HepG2 (cell line): ENCODE data around the gene SLC48A1. TPM values are rescaled to one million over a fixed set of nuclear protein-coding genes. Genes with fewer than 3 reads are reported as not detected.

ENCODE experiments used
- ATAC-seq: fragments of 200-7000 bp; cut with Tn5 transposase; 3 replicates; pipeline ENCODE4 v1.9.1; 2020; ENCODE audit warnings: mild to moderate bottlenecking, moderate library complexity
- BruUV-seq: library from RNA; stranded (reverse); fragments of 400-500 nt; replicated peaks from 2 replicates; lab custom pipeline; 2021; lab: Mats Ljungman, UMichigan
- CTCF ChIA-PET: fragments of 300-600 bp; formaldehyde crosslinking; extraction: SDS; loops from one replicate; lab custom pipeline; 2021; ENCODE audit warnings: low total read pairs, inconsistent platforms, low intra/inter-chr PET ratio; lab: Yijun Ruan, JAX
- POLR2A ChIA-PET: fragments of 350-600 bp; sonication (Branson Sonifier 250); formaldehyde crosslinking; loops from one replicate; lab custom pipeline; 2020; ENCODE audit warnings: antibody characterized with exemption, inconsistent platforms; lab: Yijun Ruan, JAX
- DNase-seq: peaks from one replicate; pipeline ENCODE4 v3.0.0-alpha.2; 2015; ENCODE audit warnings: low spot score
- FAIRE-seq: peaks from 3 replicates; lab custom pipeline; 2011; peaks lifted over from hg19 to GRCh38; lab: Jason Lieb, UNC
- H2AFZ ChIP-seq: one replicate; pipeline ENCODE4 v1.6.1; 2011; ENCODE audit warnings: low read length, inconsistent platforms
- H3K27ac ChIP-seq: fragments of 300-600 bp; 3 replicates; pipeline ENCODE4 v1.8.0; 2011; ENCODE audit warnings: mixed run types, mild to moderate bottlenecking, mixed read lengths, low read length, inconsistent platforms; ENCODE audit not compliant: insufficient read depth; ENCODE audit errors: extremely low read length
- H3K27me3 ChIP-seq, 2 experiments: fragments of 200-600 bp in 1 of 2; 2 replicates in 1 of 2; 3 replicates in 1 of 2; pipeline versions ENCODE4 v1.6.0 to v1.8.0; 2011; ENCODE audit warnings: low read length in 2 of 2, mild to moderate bottlenecking in 2 of 2, moderate library complexity in 2 of 2, inconsistent platforms in 1 of 2; ENCODE audit not compliant: insufficient read depth in 2 of 2, control insufficient read depth in 1 of 2
- H3K36me3 ChIP-seq, 2 experiments: fragments of 200-600 bp in 1 of 2; replicated peaks in 1 of 2; 2 replicates in 1 of 2; 3 replicates in 1 of 2; pipeline versions ENCODE4 v1.5.1 to v1.8.0; 2011; ENCODE audit warnings: low read length in 2 of 2, inconsistent platforms in 1 of 2; ENCODE audit not compliant: insufficient read depth in 2 of 2, control insufficient read depth in 1 of 2
- H3K4me1 ChIP-seq: 2 replicates; pipeline ENCODE4 v1.5.1; 2012; ENCODE audit warnings: low read length, inconsistent platforms; ENCODE audit not compliant: insufficient read depth
- H3K4me2 ChIP-seq: 2 replicates; pipeline ENCODE4 v1.6.0; 2011; ENCODE audit warnings: low read depth, low read length, inconsistent platforms
- H3K4me3 ChIP-seq, 3 experiments: fragments of 200-600 bp in 1 of 3; sonication (generic), shearing (Covaris generic) in 1 of 3; replicated peaks in 1 of 3; 2 replicates each; pipeline ENCODE4 v1.5.1; 2011 to 2016; ENCODE audit warnings: low read length in 3 of 3, inconsistent platforms in 2 of 3, low read depth in 2 of 3, mild to moderate bottlenecking in 2 of 3, control low read depth in 1 of 3, mixed read lengths in 1 of 3; ENCODE audit not compliant: insufficient read depth in 1 of 3
- H3K79me2 ChIP-seq: one replicate; pipeline ENCODE4 v1.6.1; 2011; ENCODE audit warnings: low read length, inconsistent platforms; ENCODE audit not compliant: insufficient read depth
- H3K9ac ChIP-seq: 2 replicates; pipeline ENCODE4 v1.6.0; 2011; ENCODE audit warnings: mild to moderate bottlenecking, low read depth, low read length, inconsistent platforms; ENCODE audit not compliant: insufficient read depth
- H3K9me3 ChIP-seq: 2 replicates; pipeline ENCODE4 v1.5.1; 2012; ENCODE audit warnings: mild to moderate bottlenecking, low read length
- H4K20me1 ChIP-seq: 2 replicates; pipeline ENCODE4 v1.6.0; 2011; ENCODE audit warnings: inconsistent platforms, mild to moderate bottlenecking, low read length, moderate library complexity; ENCODE audit not compliant: insufficient read depth
- BCLAF1 ChIP-seq: fragments of 450-650 bp; IDR thresholded peaks from 2 replicates; pipeline ENCODE4 v1.6.1; 2017; ENCODE audit warnings: mild to moderate bottlenecking
- RBFOX2 ChIP-seq: fragments of 200-400 bp; formaldehyde crosslinking; IDR thresholded peaks from 2 replicates; pipeline ENCODE4 v1.6.1; 2017; ENCODE audit warnings: low read depth, mild to moderate bottlenecking, low read length
- ZNF329 ChIP-seq: sonication (generic); formaldehyde crosslinking; IDR thresholded peaks from 2 replicates; pipeline ENCODE4 v1.9.0; 2021; ENCODE audit warnings: low read depth, mild to moderate bottlenecking, missing genetic modification reagents
- ZSCAN5A ChIP-seq: sonication (generic); formaldehyde crosslinking; IDR thresholded peaks from 2 replicates; pipeline ENCODE4 v1.8.0; 2022; ENCODE audit warnings: mild to moderate bottlenecking, missing genetic modification reagents, borderline replicate concordance
- WGBS: methylation state at CpG from one replicate; pipeline ENCODE4 v1.1.6; 2017; ENCODE audit warnings: low lambda C conversion rate; 5-methylcytosine and 5-hydroxymethylcytosine counted together
- in situ Hi-C: cut with HindIII; loops from 2 replicates; pipeline ENCODE4 v1.10.0; 2017; ENCODE audit warnings: low pct_unique_long_range_greater_than_20kb; ENCODE audit not compliant: extremely low pct_ligation_motif_present
- intact Hi-C: fragments of 100-400 bp; cut with micrococcal nuclease; formaldehyde crosslinking; loops from one replicate; pipeline ENCODE4 v1.10.0; 2022; ENCODE audit not compliant: unreplicated experiment
- polyA plus RNA-seq, 8 experiments: library from polyadenylated mRNA; depleted of rRNA in 3 of 8; stranded (reverse) in 7 of 8; unstranded in 1 of 8; fragments of >200 nt; fragmentation: Illumina TruSeq in 4 of 8; extraction: Trizol in 4 of 8; gene quantifications; 2 replicates each; pipeline versions ENCODE4 v1.2.1 to v1.2.3, GENCODE V29; 2011 to 2016; ENCODE audit warnings: low read depth in 4 of 8, missing spikeins in 1 of 8, mixed read lengths in 1 of 8; ENCODE audit not compliant: insufficient read depth in 1 of 8
- total RNA-seq, 5 experiments: library from RNA; depleted of rRNA; stranded (reverse); fragments of >200 nt; fragmentation: Illumina TruSeq; extraction: Trizol; gene quantifications; 2 replicates each; pipeline ENCODE4 v1.2.3, GENCODE V29; 2016; ENCODE audit warnings: low read depth in 1 of 5

The SLC48A1 gene
- total and polyA plus RNA-seq, 2 of the 13 experiments (the other 11 are each of a cell fraction or from before 2014, with no cell fraction given) = 2.2 to 3.7 TPM

- no peaks in the 10 kb centered on the region for H3K36me3 ChIP-seq
- no peak overlapping the region for H2AFZ ChIP-seq
- no peak overlapping the region for H3K9ac ChIP-seq
- FAIRE-seq (no peak), DNase-seq (no peak), ATAC-seq (no peak)
- no peaks in the 10 kb centered on the region for H4K20me1 ChIP-seq
- no peak for TF ChIP-seq BCLAF1
- no peak for TF ChIP-seq ZSCAN5A (CRISPR knock-in tag)
- TF ChIP-seq ZNF329 (CRISPR knock-in tag) = no peak
- no peak for TF ChIP-seq RBFOX2
- no TSS peak for BruUV-seq
- no peaks in the 10 kb centered on the region for H3K9me3 ChIP-seq
- CTCF ChIA-PET = interaction anchor here (0.7 to 2.0 kb wide), 2 partner anchors 22 to 34 kb away, joined by 4 to 15 read pairs; no protein-coding TSS in a partner anchor
- WGBS = 16% methylated on average over 16 of the region's 16 CpGs
- peaks cover 20% of the 10 kb centered on the region for H3K4me1 ChIP-seq
- in situ Hi-C loops = no loop called here
- intact Hi-C loops = no loop called here
- H3K4me2 ChIP-seq = no peak overlapping the region
- POLR2A ChIA-PET = no interaction called here
- no peak overlapping the region for H3K27ac ChIP-seq
- H3K79me2 ChIP-seq = no peaks in the 10 kb centered on the region
- H3K4me3 ChIP-seq = no peak overlapping the region
- peaks cover 19 to 64% of the 10 kb centered on the region in 2 experiments; a peak in 4 of 5 replicates for H3K27me3 ChIP-seq
Measured at GRCh38 chr12:47745485-47746041, 27.5 kb upstream of the SLC48A1 start.
